Measurements from ENCODE around the gene OVCH1.
"Not testable (repeated sequence)": the region's sequence is repeated elsewhere in the genome, so short reads cannot be mapped to it uniquely, and the experiment has no call there.

- not testable (repeated sequence) for TF ChIP-seq POLR2A (IDR thresholded peaks at IDR 0.05)
- TF ChIP-seq, protein P1, sequence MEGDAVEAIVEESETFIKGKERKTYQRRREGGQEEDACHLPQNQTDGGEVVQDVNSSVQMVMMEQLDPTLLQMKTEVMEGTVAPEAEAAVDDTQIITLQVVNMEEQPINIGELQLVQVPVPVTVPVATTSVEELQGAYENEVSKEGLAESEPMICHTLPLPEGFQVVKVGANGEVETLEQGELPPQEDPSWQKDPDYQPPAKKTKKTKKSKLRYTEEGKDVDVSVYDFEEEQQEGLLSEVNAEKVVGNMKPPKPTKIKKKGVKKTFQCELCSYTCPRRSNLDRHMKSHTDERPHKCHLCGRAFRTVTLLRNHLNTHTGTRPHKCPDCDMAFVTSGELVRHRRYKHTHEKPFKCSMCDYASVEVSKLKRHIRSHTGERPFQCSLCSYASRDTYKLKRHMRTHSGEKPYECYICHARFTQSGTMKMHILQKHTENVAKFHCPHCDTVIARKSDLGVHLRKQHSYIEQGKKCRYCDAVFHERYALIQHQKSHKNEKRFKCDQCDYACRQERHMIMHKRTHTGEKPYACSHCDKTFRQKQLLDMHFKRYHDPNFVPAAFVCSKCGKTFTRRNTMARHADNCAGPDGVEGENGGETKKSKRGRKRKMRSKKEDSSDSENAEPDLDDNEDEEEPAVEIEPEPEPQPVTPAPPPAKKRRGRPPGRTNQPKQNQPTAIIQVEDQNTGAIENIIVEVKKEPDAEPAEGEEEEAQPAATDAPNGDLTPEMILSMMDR (IDR thresholded peaks at IDR 0.05), result not testable (repeated sequence)
Observed at GRCh38 chr12:29436815-29437214, 60.7 kb downstream of the OVCH1 start.
